Loucy (cell line): ENCODE measurements around the gene DTNB.

ENCODE experiments used
- H2AFZ ChIP-seq: fragments of 200-600 bp; sonication (generic); 2 replicates; pipeline ENCODE4 v1.6.0; 2016; ENCODE audit warnings: antibody characterized with exemption, mild to moderate bottlenecking, low read length, moderate library complexity
- H3F3A ChIP-seq: fragments of 200-600 bp; 2 replicates; pipeline ENCODE4 v1.6.0; 2016; ENCODE audit warnings: antibody characterized with exemption, low read depth, mild to moderate bottlenecking
- H3K27me3 ChIP-seq: fragments of 200-600 bp; sonication (generic); 2 replicates; pipeline ENCODE4 v1.6.1; 2014; ENCODE audit warnings: low read length, mild to moderate bottlenecking; ENCODE audit not compliant: insufficient read depth, poor library complexity, severe bottlenecking
- H3K36me3 ChIP-seq: fragments of 200-600 bp; sonication (generic); 2 replicates; pipeline ENCODE4 v1.6.1; 2016; ENCODE audit warnings: low read length; ENCODE audit not compliant: insufficient read depth
- H3K4me1 ChIP-seq: fragments of 200-600 bp; sonication (generic); 2 replicates; pipeline ENCODE4 v1.5.1; 2014; ENCODE audit warnings: low read length, mild to moderate bottlenecking; ENCODE audit not compliant: insufficient read depth, poor library complexity, severe bottlenecking
- H3K4me2 ChIP-seq: fragments of 200-600 bp; sonication (generic); 2 replicates; pipeline ENCODE4 v1.6.0; 2014; ENCODE audit warnings: antibody characterized with exemption, low read length, low read depth, mild to moderate bottlenecking; ENCODE audit not compliant: poor library complexity, severe bottlenecking
- H3K4me3 ChIP-seq: fragments of 200-600 bp; sonication (generic); 2 replicates; pipeline ENCODE4 v1.5.1; 2014; ENCODE audit warnings: low read length, mild to moderate bottlenecking, mixed read lengths; ENCODE audit not compliant: poor library complexity, severe bottlenecking
- H3K79me2 ChIP-seq: fragments of 200-600 bp; sonication (generic); 2 replicates; pipeline ENCODE4 v1.6.1; 2014; ENCODE audit warnings: low read length; ENCODE audit not compliant: insufficient read depth
- H3K9ac ChIP-seq: fragments of 200-600 bp; sonication (generic); 2 replicates; pipeline ENCODE4 v1.6.0; 2014; ENCODE audit warnings: mild to moderate bottlenecking, low read depth, low read length, moderate library complexity; ENCODE audit not compliant: poor library complexity, severe bottlenecking
- H3K9me2 ChIP-seq: fragments of 200-600 bp; sonication (generic); replicated peaks from 2 replicates; pipeline ENCODE4 v1.6.1; 2016; ENCODE audit warnings: low read depth, low read length, mixed read lengths
- H3K9me3 ChIP-seq: fragments of 200-600 bp; sonication (generic); 2 replicates; pipeline ENCODE4 v1.6.1; 2014; ENCODE audit warnings: mild to moderate bottlenecking, antibody characterized with exemption, low read length, low read depth; ENCODE audit not compliant: insufficient read depth
- H4K20me1 ChIP-seq: fragments of 200-600 bp; sonication (generic); 2 replicates; pipeline ENCODE4 v1.6.0; 2014; ENCODE audit warnings: antibody characterized with exemption, low read length, mild to moderate bottlenecking; ENCODE audit not compliant: insufficient read depth, poor library complexity, severe bottlenecking
- EZH2phosphoT487 ChIP-seq: fragments of 200-600 bp; IDR thresholded peaks from 2 replicates; pipeline ENCODE4 v1.6.1; 2018; ENCODE audit warnings: antibody characterized with exemption, mild to moderate bottlenecking, moderate library complexity, borderline replicate concordance
- TF ChIP-seq, protein P1 (sequence below): fragments of 200-600 bp; sonication (generic); conservative IDR thresholded peaks from 2 replicates; pipeline ENCODE4 v1.5.1; 2014; ENCODE audit warnings: mild to moderate bottlenecking, antibody characterized with exemption, low read length

Gene DTNB

DNA sequence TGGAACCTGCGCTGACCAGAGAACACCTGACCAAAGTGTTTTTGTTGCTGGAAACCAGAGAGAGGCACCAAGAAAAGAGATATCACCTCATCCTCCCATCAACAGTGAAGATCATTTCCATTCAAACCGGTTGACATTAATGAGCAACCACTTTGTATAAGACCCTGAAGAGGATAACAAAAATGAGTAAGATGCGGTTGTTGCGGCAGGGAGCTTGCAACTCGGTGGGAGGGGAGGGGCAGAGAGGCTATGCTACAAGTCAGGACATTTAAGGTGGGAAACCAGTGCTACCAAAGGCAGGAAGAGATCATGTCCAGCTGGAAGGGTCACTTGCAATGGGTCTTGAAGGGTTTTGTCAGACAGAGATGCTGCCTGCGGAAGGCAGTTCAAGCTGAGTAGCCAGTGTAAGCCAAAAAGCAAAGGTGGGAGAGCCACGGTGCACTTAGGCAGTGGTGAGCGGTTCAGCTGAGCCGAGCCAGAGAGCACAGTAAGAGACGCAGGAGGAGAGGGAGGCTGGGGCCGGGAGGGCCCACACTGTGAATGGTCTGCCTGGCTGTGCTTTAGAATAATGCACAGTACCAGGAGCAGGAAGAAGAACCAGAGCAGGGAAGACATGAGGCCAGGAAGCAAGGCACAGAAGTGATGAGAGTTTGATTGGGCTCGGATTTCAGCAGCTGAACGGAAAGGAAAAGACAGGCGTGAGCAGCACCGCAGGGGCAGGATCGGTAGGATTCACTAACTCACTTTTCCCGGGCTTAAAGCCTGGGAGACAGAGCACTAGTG, 24.4 kb upstream of the DTNB start:
- no peak for TF ChIP-seq EZH2phosphoT487
- TF ChIP-seq, protein P1, sequence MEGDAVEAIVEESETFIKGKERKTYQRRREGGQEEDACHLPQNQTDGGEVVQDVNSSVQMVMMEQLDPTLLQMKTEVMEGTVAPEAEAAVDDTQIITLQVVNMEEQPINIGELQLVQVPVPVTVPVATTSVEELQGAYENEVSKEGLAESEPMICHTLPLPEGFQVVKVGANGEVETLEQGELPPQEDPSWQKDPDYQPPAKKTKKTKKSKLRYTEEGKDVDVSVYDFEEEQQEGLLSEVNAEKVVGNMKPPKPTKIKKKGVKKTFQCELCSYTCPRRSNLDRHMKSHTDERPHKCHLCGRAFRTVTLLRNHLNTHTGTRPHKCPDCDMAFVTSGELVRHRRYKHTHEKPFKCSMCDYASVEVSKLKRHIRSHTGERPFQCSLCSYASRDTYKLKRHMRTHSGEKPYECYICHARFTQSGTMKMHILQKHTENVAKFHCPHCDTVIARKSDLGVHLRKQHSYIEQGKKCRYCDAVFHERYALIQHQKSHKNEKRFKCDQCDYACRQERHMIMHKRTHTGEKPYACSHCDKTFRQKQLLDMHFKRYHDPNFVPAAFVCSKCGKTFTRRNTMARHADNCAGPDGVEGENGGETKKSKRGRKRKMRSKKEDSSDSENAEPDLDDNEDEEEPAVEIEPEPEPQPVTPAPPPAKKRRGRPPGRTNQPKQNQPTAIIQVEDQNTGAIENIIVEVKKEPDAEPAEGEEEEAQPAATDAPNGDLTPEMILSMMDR = no peak
- H3F3A ChIP-seq = no peaks in the 10 kb centered on the region
- no peaks in the 10 kb centered on the region for H3K9me2 ChIP-seq
- no peak overlapping the region for H2AFZ ChIP-seq
- H3K36me3 ChIP-seq = no peaks in the 10 kb centered on the region
- H3K4me3 ChIP-seq = no peak overlapping the region
- H3K27me3 ChIP-seq = no peaks in the 10 kb centered on the region
- H3K79me2 ChIP-seq = no peaks in the 10 kb centered on the region
- H3K9me3 ChIP-seq = no peaks in the 10 kb centered on the region
- no peak overlapping the region for H3K9ac ChIP-seq
- no peaks in the 10 kb centered on the region for H4K20me1 ChIP-seq
- H3K4me2 ChIP-seq = no peak overlapping the region
- no peaks in the 10 kb centered on the region for H3K4me1 ChIP-seq

DNA sequence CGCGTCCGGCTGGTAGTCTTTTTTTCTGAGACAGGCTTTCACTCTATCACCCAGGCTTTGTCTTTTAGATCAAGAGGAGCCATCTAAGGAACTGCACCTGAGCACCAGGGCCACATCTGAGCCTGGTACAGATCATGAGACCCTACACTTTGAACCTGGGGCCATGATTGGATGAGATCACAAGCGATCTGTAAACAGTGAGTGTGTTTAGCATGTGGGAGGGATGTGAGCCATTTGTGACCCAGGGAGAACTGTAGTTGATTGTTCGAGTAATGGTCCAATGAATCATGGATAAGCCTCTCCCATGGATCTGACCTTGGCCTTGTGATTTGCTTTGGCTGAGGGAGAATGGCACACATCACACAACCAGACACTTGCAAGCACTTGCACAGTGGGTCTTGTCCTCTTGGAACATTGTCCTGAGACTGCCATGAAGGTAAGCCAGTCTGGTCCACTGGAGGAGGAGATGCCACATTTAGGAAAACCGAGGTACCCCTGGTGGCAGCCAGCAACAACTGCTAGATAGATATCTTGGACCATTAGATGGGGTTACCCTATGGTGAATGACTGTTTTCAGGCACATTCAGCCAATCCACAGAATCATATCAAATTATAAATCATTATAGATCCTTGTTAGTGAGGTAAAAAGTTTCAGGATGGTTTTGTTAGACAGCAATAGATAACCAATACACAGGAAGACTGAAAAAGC, 19.5 kb upstream of the DTNB start:
- TF ChIP-seq, protein P1 = no peak
- no peak for TF ChIP-seq EZH2phosphoT487
- Histone ChIP-seq H3K4me3 (no peak overlapping the region), H3K4me1 (no peaks in the 10 kb centered on the region), H3K36me3 (no peaks in the 10 kb centered on the region), H2AFZ (no peak overlapping the region), H4K20me1 (no peaks in the 10 kb centered on the region), H3K79me2 (no peaks in the 10 kb centered on the region), H3K9ac (no peak overlapping the region), H3F3A (no peaks in the 10 kb centered on the region), H3K9me2 (no peaks in the 10 kb centered on the region), H3K4me2 (no peak overlapping the region), H3K9me3 (no peaks in the 10 kb centered on the region), H3K27me3 (no peaks in the 10 kb centered on the region)

DNA sequence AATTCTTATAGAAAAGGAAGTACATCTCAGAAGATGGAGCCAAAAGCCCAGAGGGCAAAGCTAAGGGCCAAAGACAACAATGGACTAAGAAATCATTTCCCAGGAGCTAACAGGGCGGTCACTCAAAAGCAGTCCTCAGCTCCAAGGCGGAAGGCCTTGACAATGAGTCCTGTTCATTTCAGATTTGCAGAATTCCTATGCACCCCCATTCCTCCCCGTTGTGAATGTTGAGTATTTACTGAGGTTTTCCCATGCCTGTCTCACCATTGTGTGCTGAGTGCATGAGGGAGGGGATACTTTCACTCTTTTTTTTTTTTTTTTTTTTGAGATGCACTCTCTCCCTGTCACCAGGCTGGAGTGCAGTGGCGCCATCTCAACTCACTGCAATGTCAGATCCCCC, 18.8 kb upstream of the DTNB start:
- H3K4me3 ChIP-seq = no peak overlapping the region
- H3K9me3 ChIP-seq = no peaks in the 10 kb centered on the region
- no peak overlapping the region for H3K9ac ChIP-seq
- no peak overlapping the region for H3K4me2 ChIP-seq
- H3K36me3 ChIP-seq = no peaks in the 10 kb centered on the region
- H4K20me1 ChIP-seq = no peaks in the 10 kb centered on the region
- no peaks in the 10 kb centered on the region for H3F3A ChIP-seq
- no peaks in the 10 kb centered on the region for H3K4me1 ChIP-seq
- TF ChIP-seq, protein P1 = no peak
- TF ChIP-seq EZH2phosphoT487 = no peak
- no peaks in the 10 kb centered on the region for H3K79me2 ChIP-seq
- no peaks in the 10 kb centered on the region for H3K9me2 ChIP-seq
- no peak overlapping the region for H2AFZ ChIP-seq
- H3K27me3 ChIP-seq = no peaks in the 10 kb centered on the region
